OCI-LY1 (cell line): Measurements from ENCODE around the gene ZYX.

Experiments used
- H2AFZ ChIP-seq: fragments of 200-600 bp; sonication (generic), shearing (Covaris generic); 2 replicates; pipeline ENCODE4 v1.6.0; 2014; ENCODE audit warnings: antibody characterized with exemption, mild to moderate bottlenecking, low read length
- H3F3A ChIP-seq: fragments of 200-600 bp; sonication (generic), shearing (Covaris generic); 2 replicates; pipeline ENCODE4 v1.6.0; 2014; ENCODE audit warnings: mild to moderate bottlenecking, antibody characterized with exemption, low read length, moderate library complexity; ENCODE audit not compliant: insufficient read depth
- H3K27ac ChIP-seq: fragments of 200-600 bp; sonication (generic); 2 replicates; pipeline ENCODE4 v1.5.1; 2014; ENCODE audit warnings: low read length, mixed run types, mild to moderate bottlenecking, low read depth; ENCODE audit not compliant: poor library complexity, severe bottlenecking
- H3K27me3 ChIP-seq: fragments of 200-600 bp; sonication (generic); 2 replicates; pipeline ENCODE4 v1.6.0; 2014; ENCODE audit warnings: antibody characterized with exemption, mild to moderate bottlenecking, low read length, moderate library complexity; ENCODE audit not compliant: insufficient read depth
- H3K36me3 ChIP-seq: fragments of 200-600 bp; sonication (generic); 2 replicates; pipeline ENCODE4 v1.6.1; 2014; ENCODE audit warnings: mild to moderate bottlenecking, antibody characterized with exemption, low read length, moderate library complexity, mixed read lengths; ENCODE audit not compliant: insufficient read depth
- H3K4me1 ChIP-seq: fragments of 200-600 bp; sonication (generic); 2 replicates; pipeline ENCODE4 v1.5.1; 2014; ENCODE audit warnings: mild to moderate bottlenecking, low read length, moderate library complexity; ENCODE audit not compliant: insufficient read depth, severe bottlenecking
- H3K4me2 ChIP-seq: fragments of 200-600 bp; sonication (generic), shearing (Covaris generic); 2 replicates; pipeline ENCODE4 v1.6.1; 2014; ENCODE audit warnings: low read length
- H3K4me3 ChIP-seq: fragments of 200-600 bp; sonication (generic); 2 replicates; pipeline ENCODE4 v1.5.1; 2014; ENCODE audit warnings: low read length, low read depth, mild to moderate bottlenecking, mixed read lengths; ENCODE audit not compliant: poor library complexity, severe bottlenecking
- H3K79me2 ChIP-seq: fragments of 200-600 bp; shearing (Covaris generic); 2 replicates; pipeline ENCODE4 v1.6.1; 2016; ENCODE audit warnings: mixed run types, low read length, mixed read lengths; ENCODE audit not compliant: insufficient read depth
- H3K9ac ChIP-seq: fragments of 200-600 bp; sonication (generic), shearing (Covaris generic); 2 replicates; pipeline ENCODE4 v1.6.1; 2014; ENCODE audit warnings: mild to moderate bottlenecking, low read length, mixed read lengths
- H3K9me2 ChIP-seq: fragments of 200-600 bp; sonication (generic), shearing (Covaris generic); 2 replicates; pipeline ENCODE4 v1.6.1; 2014; ENCODE audit warnings: low read depth, mild to moderate bottlenecking, low read length, mixed read lengths
- H3K9me3 ChIP-seq: fragments of 200-600 bp; shearing (Covaris generic); 2 replicates; pipeline ENCODE4 v1.6.1; 2014; ENCODE audit warnings: low read length, mixed read lengths
- H4K20me1 ChIP-seq: fragments of 200-600 bp; sonication (generic), shearing (Covaris generic); 2 replicates; pipeline ENCODE4 v1.6.0; 2016; ENCODE audit warnings: mild to moderate bottlenecking, low read length; ENCODE audit not compliant: insufficient read depth
- CTCF ChIP-seq: fragments of 200-600 bp; sonication (generic), shearing (Covaris generic); IDR thresholded peaks from 2 replicates; pipeline ENCODE4 v1.5.1; 2017; ENCODE audit warnings: mild to moderate bottlenecking, antibody characterized with exemption, low read length, moderate library complexity, mixed read lengths
- EZH2 ChIP-seq: fragments of 200-600 bp; sonication (generic), shearing (Covaris generic); IDR thresholded peaks from 2 replicates; pipeline ENCODE4 v1.8.0; 2017; ENCODE audit warnings: borderline replicate concordance, mixed run types, mild to moderate bottlenecking, antibody characterized with exemption, low read length, moderate library complexity, mixed read lengths

ZYX gene

GRCh38 chr7:143354965-143355364 is 26.2 kb upstream of the ZYX start:
- H3K27ac ChIP-seq: no peak overlapping the region
- H3K4me2 ChIP-seq: no peak overlapping the region
- H4K20me1 ChIP-seq: no peaks in the 10 kb centered on the region
- no peak for TF ChIP-seq CTCF
- TF ChIP-seq EZH2: no peak
- no peaks in the 10 kb centered on the region for H3K9me3 ChIP-seq
- no peaks in the 10 kb centered on the region for H3K36me3 ChIP-seq
- no peak overlapping the region for H3K9ac ChIP-seq
- H2AFZ ChIP-seq: no peak overlapping the region
- no peaks in the 10 kb centered on the region for H3F3A ChIP-seq
- no peaks in the 10 kb centered on the region for H3K4me1 ChIP-seq
- H3K27me3 ChIP-seq: peaks cover 10% of the 10 kb centered on the region
- H3K9me2 ChIP-seq: no peaks in the 10 kb centered on the region
- H3K79me2 ChIP-seq: no peaks in the 10 kb centered on the region
- H3K4me3 ChIP-seq: no peak overlapping the region

GRCh38 chr7:143355450-143356385 is 25.4 kb upstream of the ZYX start:
- no peaks in the 10 kb centered on the region for H3K9me2 ChIP-seq
- H3F3A ChIP-seq: no peaks in the 10 kb centered on the region
- H3K4me1 ChIP-seq: no peaks in the 10 kb centered on the region
- H3K36me3 ChIP-seq: no peaks in the 10 kb centered on the region
- peak; percentile 22; the same call in 1 of the 2 replicates for TF ChIP-seq CTCF
- no peak for TF ChIP-seq EZH2
- H3K27me3 ChIP-seq: peaks cover 16% of the 10 kb centered on the region
- no peak overlapping the region for H3K4me2 ChIP-seq
- H4K20me1 ChIP-seq: no peaks in the 10 kb centered on the region
- H3K9me3 ChIP-seq: no peaks in the 10 kb centered on the region
- no peak overlapping the region for H3K9ac ChIP-seq
- no peaks in the 10 kb centered on the region for H3K79me2 ChIP-seq
- H3K27ac ChIP-seq: no peak overlapping the region
- H2AFZ ChIP-seq: no peak overlapping the region
- no peak overlapping the region for H3K4me3 ChIP-seq

GRCh38 chr7:143356414-143357050 is 24.6 kb upstream of the ZYX start:
- H3F3A ChIP-seq: no peaks in the 10 kb centered on the region
- H3K79me2 ChIP-seq: no peaks in the 10 kb centered on the region
- H3K9me3 ChIP-seq: no peaks in the 10 kb centered on the region
- no peaks in the 10 kb centered on the region for H3K4me1 ChIP-seq
- no peak overlapping the region for H3K9ac ChIP-seq
- H3K27ac ChIP-seq: no peak overlapping the region
- H4K20me1 ChIP-seq: no peaks in the 10 kb centered on the region
- peaks cover 17% of the 10 kb centered on the region for H3K27me3 ChIP-seq
- no peak overlapping the region for H3K4me3 ChIP-seq
- H2AFZ ChIP-seq: no peak overlapping the region
- H3K36me3 ChIP-seq: no peaks in the 10 kb centered on the region
- H3K9me2 ChIP-seq: no peaks in the 10 kb centered on the region
- TF ChIP-seq CTCF (no peak), EZH2 (no peak)
- H3K4me2 ChIP-seq: no peak overlapping the region
